Kidney (tissue), 14 donors: Measurements from ENCODE around the gene ACTL6B. TPM values are rescaled to one million over a fixed set of nuclear protein-coding genes. Genes with fewer than 3 reads are reported as not detected.

ENCODE experiments used
- DNase-seq, 5 donors: peaks; one replicate each; pipeline ENCODE4 v3.0.0-alpha.2; 2013 to 2020
- FAIRE-seq: peaks from 2 replicates; lab custom pipeline; 2012; peaks lifted over from hg19 to GRCh38; lab: Jason Lieb, UNC
- H3K27ac ChIP-seq, 2 donors: one replicate each; pipeline ENCODE4 v1.7.0; 2013; ENCODE audit warnings: low read depth in 2 of 2, low read length in 2 of 2, inconsistent platforms in 1 of 2
- H3K27me3 ChIP-seq: one replicate; pipeline ENCODE4 v1.7.1; 2013; ENCODE audit warnings: low read length, inconsistent platforms; ENCODE audit not compliant: control insufficient read depth, insufficient read depth
- H3K36me3 ChIP-seq, 3 donors: one replicate each; pipeline versions ENCODE4 v1.7.0 to v1.7.1; 2013; ENCODE audit warnings: low read length in 3 of 3, control low read depth in 1 of 3, inconsistent platforms in 1 of 3; ENCODE audit not compliant: insufficient read depth in 3 of 3, control insufficient read depth in 2 of 3
- H3K4me1 ChIP-seq, 3 donors: one replicate each; pipeline versions ENCODE4 v1.7.0 to v1.7.1; 2013; ENCODE audit warnings: low read length in 3 of 3, inconsistent platforms in 1 of 3, low read depth in 1 of 3; ENCODE audit not compliant: control insufficient read depth in 2 of 3, insufficient read depth in 2 of 3
- H3K4me3 ChIP-seq, 3 donors: one replicate each; pipeline versions ENCODE4 v1.7.0 to v1.8.1; 2013; ENCODE audit warnings: low read length in 3 of 3, control low read depth in 1 of 3, inconsistent platforms in 1 of 3
- H3K9ac ChIP-seq, 3 donors: one replicate each; pipeline versions ENCODE4 v1.7.0 to v1.7.1; 2013; ENCODE audit warnings: low read length in 3 of 3, control low read depth in 1 of 3, inconsistent platforms in 1 of 3
- H3K9me3 ChIP-seq, 3 donors: one replicate each; pipeline versions ENCODE4 v1.7.0 to v1.7.1; 2013; ENCODE audit warnings: low read length in 3 of 3, control low read depth in 1 of 3, inconsistent platforms in 1 of 3; ENCODE audit not compliant: control insufficient read depth in 2 of 3, insufficient read depth in 1 of 3
- intact Hi-C: fragments of 100-400 bp; cut with DNase I; formaldehyde crosslinking; loops from one replicate; pipeline ENCODE4 v1.11.1; 2022
- polyA plus RNA-seq: library from polyadenylated mRNA; stranded (reverse); fragments of 350-450 nt; fragmentation: Illumina TruSeq; extraction: RNeasy Lipid Tissue Mini Kit (QIAGEN cat#74804); gene quantifications from one replicate; pipeline ENCODE4 v1.2.3, GENCODE V29; 2014; ENCODE audit warnings: low read depth, low replicate concordance; ENCODE audit not compliant: insufficient read depth
- total RNA-seq: library from RNA; stranded (reverse); fragmentation: NEBNext Ultra II Directional; extraction: Animal tissue kit (Norgen Biotek cat#: 25700); gene quantifications from one replicate; pipeline ENCODE4 v1.2.1, GENCODE V29; 2021
- TF ChIP-seq, protein P1 (sequence below): IDR thresholded peaks from 3 replicates; pipeline ENCODE4 v1.5.1; 2012; ENCODE audit warnings: mild to moderate bottlenecking, moderate library complexity, borderline replicate concordance; ENCODE audit not compliant: insufficient read depth; ENCODE audit errors: extremely low read depth
- donor health status: control.
- donor health status: control.
- donor health status: control.
- donor health status: control.
- donor health status: control.
- donor health status: DM: yes; HTN: yes; CAD: no.
- donor health status: Normal renal cell carcinoma (clear cell type).

The ACTL6B gene
- total and polyA plus RNA-seq, 2 donors from 2014 or later, result not detected

DNA sequence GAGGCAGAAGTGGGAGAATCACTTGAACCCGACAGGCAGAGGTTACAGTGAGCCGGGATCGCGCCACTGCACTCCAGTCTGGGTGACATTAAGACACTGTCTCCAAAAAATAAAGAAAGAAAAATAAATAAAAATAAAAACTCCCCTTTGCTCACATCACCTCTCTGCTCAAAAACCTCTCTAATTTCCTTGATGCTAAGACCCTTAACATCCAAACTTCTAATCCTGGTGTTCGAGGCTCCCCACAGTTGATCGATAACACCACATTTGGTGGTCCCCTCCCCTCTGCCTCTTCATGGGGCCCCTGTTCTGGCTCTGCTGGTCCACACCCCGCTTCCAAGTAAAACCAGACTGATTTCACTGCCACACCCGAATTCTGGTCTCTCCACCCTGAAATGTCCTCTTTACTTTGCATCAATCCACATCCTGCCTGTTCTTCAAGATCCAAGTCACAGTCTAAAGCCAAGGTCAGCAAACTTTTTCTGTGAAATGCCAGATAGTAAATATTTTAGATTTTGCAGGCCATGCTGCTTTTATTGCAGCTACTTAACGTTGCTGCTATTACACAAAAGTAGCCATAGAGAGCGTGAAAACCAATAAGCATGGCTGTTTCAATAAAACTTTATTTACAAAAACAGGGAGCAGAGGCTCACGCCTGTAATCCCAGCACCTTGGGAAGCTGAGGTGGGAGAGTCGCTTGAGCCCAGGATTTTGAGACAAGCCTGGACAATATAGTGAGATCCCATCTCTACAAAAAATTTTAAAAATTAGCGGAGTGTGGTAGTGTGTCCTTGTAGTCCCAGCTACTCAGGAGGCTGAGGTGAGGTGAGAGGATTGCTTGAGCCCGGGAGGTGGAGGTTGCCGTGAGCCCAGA, 32.1 kb downstream of the ACTL6B start:
- FAIRE-seq, result no peak
- intact Hi-C loops, result no loop called here

DNA sequence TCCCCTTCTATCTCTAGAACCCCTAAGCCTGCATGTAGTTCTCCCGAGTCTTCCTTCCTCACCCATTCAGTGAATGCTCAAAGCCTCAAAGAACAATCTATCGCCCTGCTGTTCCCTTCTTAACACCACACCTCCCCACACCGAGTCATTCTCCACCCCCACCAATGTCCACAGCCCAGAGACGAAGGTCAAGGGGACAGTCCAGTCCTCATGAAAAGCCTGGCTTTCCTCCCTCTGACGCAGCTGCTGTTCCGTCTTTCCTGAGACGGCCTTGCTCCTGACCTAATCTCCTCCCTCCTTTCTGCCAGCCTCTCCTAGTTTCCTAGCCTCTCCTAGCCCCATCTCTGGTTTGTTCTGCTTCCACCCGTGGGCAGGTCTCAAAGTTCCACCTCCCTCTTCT, 34.7 kb downstream of the ACTL6B start:
- H3K9ac ChIP-seq, result no peak overlapping the region
- no peak for FAIRE-seq

More for the DNA sequence above, 32.1 kb downstream of the ACTL6B start:
- DNase-seq, result no peak
- no peak overlapping the region for H3K4me3 ChIP-seq
- no peak overlapping the region for H3K27ac ChIP-seq
- no peak overlapping the region for H3K9ac ChIP-seq
- no peaks in the 10 kb centered on the region for H3K9me3 ChIP-seq
- TF ChIP-seq, protein P1, sequence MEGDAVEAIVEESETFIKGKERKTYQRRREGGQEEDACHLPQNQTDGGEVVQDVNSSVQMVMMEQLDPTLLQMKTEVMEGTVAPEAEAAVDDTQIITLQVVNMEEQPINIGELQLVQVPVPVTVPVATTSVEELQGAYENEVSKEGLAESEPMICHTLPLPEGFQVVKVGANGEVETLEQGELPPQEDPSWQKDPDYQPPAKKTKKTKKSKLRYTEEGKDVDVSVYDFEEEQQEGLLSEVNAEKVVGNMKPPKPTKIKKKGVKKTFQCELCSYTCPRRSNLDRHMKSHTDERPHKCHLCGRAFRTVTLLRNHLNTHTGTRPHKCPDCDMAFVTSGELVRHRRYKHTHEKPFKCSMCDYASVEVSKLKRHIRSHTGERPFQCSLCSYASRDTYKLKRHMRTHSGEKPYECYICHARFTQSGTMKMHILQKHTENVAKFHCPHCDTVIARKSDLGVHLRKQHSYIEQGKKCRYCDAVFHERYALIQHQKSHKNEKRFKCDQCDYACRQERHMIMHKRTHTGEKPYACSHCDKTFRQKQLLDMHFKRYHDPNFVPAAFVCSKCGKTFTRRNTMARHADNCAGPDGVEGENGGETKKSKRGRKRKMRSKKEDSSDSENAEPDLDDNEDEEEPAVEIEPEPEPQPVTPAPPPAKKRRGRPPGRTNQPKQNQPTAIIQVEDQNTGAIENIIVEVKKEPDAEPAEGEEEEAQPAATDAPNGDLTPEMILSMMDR, result no peak
- no peaks in the 10 kb centered on the region for H3K27me3 ChIP-seq
- no peaks in the 10 kb centered on the region for H3K4me1 ChIP-seq
- H3K36me3 ChIP-seq, result no peaks in the 10 kb centered on the region

DNA sequence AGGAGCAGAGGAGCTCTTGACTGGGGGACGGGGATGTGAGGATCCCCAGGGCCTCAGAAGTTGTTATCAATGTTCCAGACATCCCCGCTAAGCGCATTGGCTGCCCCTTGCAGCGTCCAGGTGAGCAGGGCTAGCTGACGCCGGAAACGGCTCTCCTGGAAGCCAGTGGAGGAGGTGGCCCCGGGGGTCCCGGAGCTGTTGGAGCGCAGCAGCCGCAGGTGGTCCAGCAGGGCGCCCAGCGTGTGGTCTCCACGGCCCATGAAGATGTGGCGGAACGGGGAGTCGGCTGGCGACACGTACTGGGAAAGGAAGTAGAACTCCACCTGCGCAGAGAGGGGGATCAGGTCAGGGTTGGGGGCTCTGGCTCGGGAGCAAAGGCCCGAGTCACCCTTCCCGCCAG, 35.4 kb downstream of the ACTL6B start:
- Histone ChIP-seq H3K36me3 (no peaks in the 10 kb centered on the region), H3K9ac (no peak overlapping the region), H3K4me3 (no peak overlapping the region), H3K9me3 (no peaks in the 10 kb centered on the region), H3K4me1 (no peaks in the 10 kb centered on the region), H3K27ac (no peak overlapping the region), H3K27me3 (no peaks in the 10 kb centered on the region)
- FAIRE-seq (no peak), DNase-seq (no peak)
- intact Hi-C loops, result no loop called here
- TF ChIP-seq, protein P1, result no peak

More for the DNA sequence above, 34.7 kb downstream of the ACTL6B start:
- no peak for DNase-seq
- TF ChIP-seq, protein P1, result no peak
- Histone ChIP-seq H3K27ac (no peak overlapping the region), H3K36me3 (no peaks in the 10 kb centered on the region), H3K9me3 (no peaks in the 10 kb centered on the region), H3K4me3 (no peak overlapping the region), H3K27me3 (no peaks in the 10 kb centered on the region), H3K4me1 (no peaks in the 10 kb centered on the region)
- intact Hi-C loops, result no loop called here
